ENCODE measurements around the gene NDE1.

Gene NDE1

DNA sequence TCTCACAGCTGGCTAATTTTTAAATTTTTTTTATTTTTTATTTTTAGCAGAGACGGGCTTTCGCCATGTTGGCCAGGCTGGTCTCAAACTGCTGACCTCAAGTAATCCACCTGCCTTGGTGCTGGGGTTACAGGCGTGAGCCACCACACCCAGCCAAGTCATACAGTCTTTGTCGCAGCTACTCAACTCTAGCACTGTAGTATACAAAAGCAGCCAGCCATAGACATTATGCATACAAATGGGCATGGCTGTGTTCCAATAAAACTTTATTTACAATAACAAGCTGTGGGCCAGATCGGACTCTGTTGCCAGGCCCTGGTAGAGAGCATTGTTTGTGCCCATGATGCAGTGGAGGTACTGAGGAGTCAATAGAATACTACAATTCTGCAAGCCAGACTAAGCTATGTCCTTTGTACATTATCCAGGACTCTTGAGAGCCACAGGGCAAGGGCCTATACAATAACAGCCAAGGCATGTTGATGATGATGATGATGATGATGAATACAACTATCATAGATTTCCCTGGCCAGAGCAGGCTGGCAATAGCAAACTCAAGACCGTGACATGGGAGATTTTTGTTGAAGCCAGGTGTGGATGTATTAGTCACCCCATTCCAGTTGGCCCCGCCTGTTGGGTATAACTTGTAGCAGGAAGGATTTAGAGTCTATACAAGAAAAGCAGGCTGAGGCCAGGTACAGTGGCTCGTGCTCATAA, 104.9 kb downstream of the NDE1 start:
- no peak for TF ChIP-seq EZH2 (IDR thresholded peaks at IDR 0.05)
- TF ChIP-seq POLR2AphosphoS5 (IDR thresholded peaks at IDR 0.05; ENCODE audit: borderline replicate concordance, low read depth, low read length): no peak
- TF ChIP-seq FOXP2 (optimal IDR thresholded peaks at IDR 0.05; ENCODE audit: control extremely low read depth, extremely low read length, insufficient read depth): no peak
- H3K9me3 ChIP-seq (ENCODE audit: low read depth, low read length): no peaks in the 10 kb centered on the region
- no peak overlapping the region for H3K27ac ChIP-seq
- no peak for DNase-seq (ENCODE audit: low read depth, low spot score)
- no peaks in the 10 kb centered on the region for H3K36me3 ChIP-seq (ENCODE audit: insufficient read depth, low read length)
- H3K9ac ChIP-seq (ENCODE audit: insufficient read length): no peak overlapping the region
- H3K4me3 ChIP-seq: no peak overlapping the region

DNA sequence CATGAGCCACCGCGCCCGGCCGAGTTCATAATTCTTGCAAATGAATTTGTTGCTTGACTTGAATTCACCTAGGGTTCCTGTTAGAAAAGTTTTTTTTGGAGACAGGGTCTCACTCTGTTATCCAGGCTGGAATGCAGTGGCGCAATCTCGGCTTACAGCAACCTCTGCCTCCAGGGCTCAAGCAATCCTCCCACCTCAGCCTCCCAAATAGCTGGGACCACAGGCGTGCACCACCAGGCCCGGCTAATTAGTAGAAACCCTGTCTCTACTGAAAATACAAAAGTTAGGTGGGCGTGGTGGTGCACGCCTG, 107.0 kb downstream of the NDE1 start:
- no peak for DNase-seq (ENCODE audit: low read depth, low spot score)
- Histone ChIP-seq H3K9ac (ENCODE audit: insufficient read length) (no peak overlapping the region), H3K4me3 (no peak overlapping the region), H3K36me3 (ENCODE audit: insufficient read depth, low read length) (no peaks in the 10 kb centered on the region), H3K9me3 (ENCODE audit: low read depth, low read length) (no peaks in the 10 kb centered on the region), H3K27ac (no peak overlapping the region)
- no peak for TF ChIP-seq POLR2AphosphoS5 (IDR thresholded peaks at IDR 0.05; ENCODE audit: borderline replicate concordance, low read depth, low read length)
- no peak for TF ChIP-seq EZH2 (IDR thresholded peaks at IDR 0.05)
- no peak for TF ChIP-seq FOXP2 (optimal IDR thresholded peaks at IDR 0.05; ENCODE audit: control extremely low read depth, extremely low read length, insufficient read depth)

DNA sequence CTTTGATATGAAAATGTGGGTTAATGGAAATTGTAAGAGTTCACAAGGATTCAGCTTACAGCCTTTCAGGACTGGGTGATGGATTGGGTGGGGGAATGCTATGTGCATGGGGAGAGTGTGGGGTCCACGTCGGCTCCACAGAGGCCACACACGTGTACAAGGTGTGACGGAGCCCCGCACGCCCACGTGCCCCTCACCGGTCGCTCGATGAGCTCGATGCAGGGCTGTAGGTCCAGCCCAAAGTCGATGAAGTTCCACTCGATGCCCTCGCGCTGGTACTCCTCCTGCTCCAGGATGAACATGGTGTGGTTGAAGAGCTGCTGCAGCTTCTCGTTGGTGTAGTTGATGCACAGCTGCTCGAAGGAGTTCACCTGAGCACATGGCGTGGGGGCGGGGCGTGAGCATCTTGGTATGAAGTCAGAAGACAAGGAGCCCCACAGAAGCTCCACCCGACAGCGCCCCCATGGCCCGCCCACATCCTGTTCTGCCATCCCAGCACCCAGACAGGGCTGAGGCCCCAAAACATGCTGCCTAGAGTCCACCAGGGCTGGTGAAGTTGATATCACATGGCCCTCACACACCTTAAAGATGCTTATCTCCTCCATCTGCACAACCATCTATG, 107.7 kb downstream of the NDE1 start:
- no peak overlapping the region for H3K4me3 ChIP-seq
- no peak for DNase-seq (ENCODE audit: low read depth, low spot score)
- no peak for TF ChIP-seq EZH2 (IDR thresholded peaks at IDR 0.05)
- TF ChIP-seq FOXP2 (optimal IDR thresholded peaks at IDR 0.05; ENCODE audit: control extremely low read depth, extremely low read length, insufficient read depth): no peak
- TF ChIP-seq POLR2AphosphoS5 (IDR thresholded peaks at IDR 0.05; ENCODE audit: borderline replicate concordance, low read depth, low read length): no peak
- H3K36me3 ChIP-seq (ENCODE audit: insufficient read depth, low read length): no peaks in the 10 kb centered on the region
- no peaks in the 10 kb centered on the region for H3K9me3 ChIP-seq (ENCODE audit: low read depth, low read length)
- no peak overlapping the region for H3K9ac ChIP-seq (ENCODE audit: insufficient read length)
- no peak overlapping the region for H3K27ac ChIP-seq

DNA sequence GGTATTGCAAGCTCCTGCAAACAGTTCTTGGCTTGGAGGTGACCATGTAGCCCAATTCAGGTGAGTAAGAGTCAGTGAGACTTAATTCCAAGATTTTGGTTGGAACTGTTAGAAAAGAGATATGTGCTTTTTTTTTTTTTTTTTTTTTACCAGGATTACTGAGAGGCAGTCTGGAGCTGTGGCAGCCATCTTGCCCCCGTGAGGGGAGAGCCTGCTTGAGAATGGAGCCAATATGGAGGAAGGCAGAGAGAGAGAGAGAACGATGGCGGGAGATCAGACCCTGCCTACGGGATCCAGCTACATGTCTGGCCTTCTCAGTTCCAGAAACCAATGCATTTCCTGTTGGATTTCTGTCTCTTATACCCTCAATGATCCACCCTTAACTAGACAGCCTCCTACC, 109.0 kb downstream of the NDE1 start:
- DNase-seq (ENCODE audit: low read depth, low spot score): no peak
- H3K27ac ChIP-seq: no peak overlapping the region
- H3K36me3 ChIP-seq (ENCODE audit: insufficient read depth, low read length): no peaks in the 10 kb centered on the region
- H3K4me3 ChIP-seq: no peak overlapping the region
- TF ChIP-seq EZH2 (IDR thresholded peaks at IDR 0.05) (no peak), FOXP2 (optimal IDR thresholded peaks at IDR 0.05; ENCODE audit: control extremely low read depth, extremely low read length, insufficient read depth) (no peak), POLR2AphosphoS5 (IDR thresholded peaks at IDR 0.05; ENCODE audit: borderline replicate concordance, low read depth, low read length) (no peak)
- H3K9me3 ChIP-seq (ENCODE audit: low read depth, low read length): no peaks in the 10 kb centered on the region
- H3K9ac ChIP-seq (ENCODE audit: insufficient read length): no peak overlapping the region

DNA sequence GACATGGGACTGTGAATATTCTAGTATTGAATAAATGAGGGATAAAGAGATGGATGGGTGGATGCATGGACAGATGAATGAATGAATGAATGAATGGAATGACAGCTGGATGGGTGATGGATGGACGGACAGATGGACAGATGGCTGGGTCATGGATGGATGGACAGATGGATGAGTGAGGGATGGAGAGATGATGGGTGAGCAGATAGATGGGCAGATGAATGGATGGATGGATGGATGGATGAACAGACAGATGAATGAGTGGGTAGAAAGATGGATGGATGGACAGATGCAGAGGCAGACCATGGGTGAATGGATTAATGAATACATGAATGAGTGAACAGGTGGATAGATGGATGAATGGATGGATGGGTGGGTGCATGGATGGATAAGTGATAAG, 110.1 kb downstream of the NDE1 start:
- Histone ChIP-seq H3K36me3 (ENCODE audit: insufficient read depth, low read length) (no peaks in the 10 kb centered on the region), H3K4me3 (no peak overlapping the region), H3K9ac (ENCODE audit: insufficient read length) (no peak overlapping the region), H3K9me3 (ENCODE audit: low read depth, low read length) (no peaks in the 10 kb centered on the region), H3K27ac (no peak overlapping the region)
- TF ChIP-seq FOXP2 (optimal IDR thresholded peaks at IDR 0.05; ENCODE audit: control extremely low read depth, extremely low read length, insufficient read depth): no peak
- no peak for TF ChIP-seq POLR2AphosphoS5 (IDR thresholded peaks at IDR 0.05; ENCODE audit: borderline replicate concordance, low read depth, low read length)
- no peak for TF ChIP-seq EZH2 (IDR thresholded peaks at IDR 0.05)
- no peak for DNase-seq (ENCODE audit: low read depth, low spot score)

DNA sequence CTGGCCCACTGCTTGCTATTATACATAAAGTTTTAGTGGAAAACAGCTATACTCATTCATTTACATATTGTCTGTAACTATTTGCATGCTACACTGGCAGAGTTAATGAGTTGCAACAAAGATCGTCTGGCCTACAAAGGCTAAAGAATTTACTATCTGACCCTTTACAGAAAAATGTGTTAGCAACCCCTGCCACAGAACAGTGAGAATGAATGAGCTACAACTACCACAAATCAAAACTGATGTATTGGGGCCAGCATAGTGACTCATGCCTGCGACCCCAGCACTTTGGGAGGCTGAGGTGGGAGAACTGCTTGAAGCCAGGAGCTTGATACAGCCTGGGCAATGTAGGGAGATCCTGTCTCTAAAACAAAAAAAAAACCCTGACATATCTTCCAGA, 114.1 kb downstream of the NDE1 start:
- Histone ChIP-seq H3K36me3 (ENCODE audit: insufficient read depth, low read length) (no peaks in the 10 kb centered on the region), H3K4me3 (no peak overlapping the region), H3K27ac (no peak overlapping the region), H3K9me3 (ENCODE audit: low read depth, low read length) (no peaks in the 10 kb centered on the region), H3K9ac (ENCODE audit: insufficient read length) (no peak overlapping the region)
- no peak for DNase-seq (ENCODE audit: low read depth, low spot score)
- TF ChIP-seq EZH2 (IDR thresholded peaks at IDR 0.05) (no peak), FOXP2 (optimal IDR thresholded peaks at IDR 0.05; ENCODE audit: control extremely low read depth, extremely low read length, insufficient read depth) (no peak), POLR2AphosphoS5 (IDR thresholded peaks at IDR 0.05; ENCODE audit: borderline replicate concordance, low read depth, low read length) (no peak)

DNA sequence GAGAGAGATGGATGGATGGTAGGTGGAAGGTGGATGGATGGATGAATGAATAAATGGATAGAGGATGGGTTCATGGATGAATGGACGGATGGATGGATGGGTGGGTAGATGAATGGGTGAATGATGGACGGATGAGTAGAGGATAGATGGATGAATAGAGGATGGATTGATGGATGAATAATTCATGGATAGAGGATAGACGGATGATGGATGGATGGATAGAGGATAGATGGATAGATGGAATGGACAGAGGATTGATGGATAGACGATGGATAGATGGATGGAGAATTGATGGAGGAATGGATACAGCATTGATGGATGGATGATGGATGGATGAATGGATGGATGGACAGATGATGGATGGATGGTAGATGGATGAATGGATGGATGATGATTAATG, 115.1 kb downstream of the NDE1 start:
- no peak overlapping the region for H3K4me3 ChIP-seq
- no peaks in the 10 kb centered on the region for H3K36me3 ChIP-seq (ENCODE audit: insufficient read depth, low read length)
- no peak overlapping the region for H3K9ac ChIP-seq (ENCODE audit: insufficient read length)
- TF ChIP-seq EZH2 (IDR thresholded peaks at IDR 0.05) (no peak), FOXP2 (optimal IDR thresholded peaks at IDR 0.05; ENCODE audit: control extremely low read depth, extremely low read length, insufficient read depth) (no peak), POLR2AphosphoS5 (IDR thresholded peaks at IDR 0.05; ENCODE audit: borderline replicate concordance, low read depth, low read length) (no peak)
- no peaks in the 10 kb centered on the region for H3K9me3 ChIP-seq (ENCODE audit: low read depth, low read length)
- H3K27ac ChIP-seq: no peak overlapping the region
- DNase-seq (ENCODE audit: low read depth, low spot score): no peak

DNA sequence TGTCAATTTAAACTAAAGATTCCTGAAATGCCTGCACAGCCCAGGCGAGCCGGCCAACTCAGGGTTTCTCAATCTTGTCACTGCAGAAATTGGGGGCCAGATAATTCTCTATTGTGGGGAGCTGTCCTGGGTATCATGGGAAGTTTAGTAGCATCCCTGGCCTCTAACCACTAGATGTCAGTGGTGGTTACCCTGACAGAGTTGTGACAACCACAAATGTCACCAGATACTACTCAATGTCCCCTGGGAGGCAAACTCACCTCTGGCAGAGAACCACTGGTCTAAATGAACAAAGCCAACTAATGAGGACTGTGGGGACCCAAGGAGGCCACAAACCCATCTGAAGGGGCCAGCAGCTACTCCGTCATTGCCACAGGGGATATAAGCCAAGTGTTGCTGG, 115.8 kb downstream of the NDE1 start:
- no peak for TF ChIP-seq POLR2AphosphoS5 (IDR thresholded peaks at IDR 0.05; ENCODE audit: borderline replicate concordance, low read depth, low read length)
- TF ChIP-seq EZH2 (IDR thresholded peaks at IDR 0.05): no peak
- no peak for TF ChIP-seq FOXP2 (optimal IDR thresholded peaks at IDR 0.05; ENCODE audit: control extremely low read depth, extremely low read length, insufficient read depth)
- Histone ChIP-seq H3K9ac (ENCODE audit: insufficient read length) (no peak overlapping the region), H3K4me3 (no peak overlapping the region), H3K27ac (no peak overlapping the region), H3K9me3 (ENCODE audit: low read depth, low read length) (no peaks in the 10 kb centered on the region), H3K36me3 (ENCODE audit: insufficient read depth, low read length) (no peaks in the 10 kb centered on the region)
- no peak for DNase-seq (ENCODE audit: low read depth, low spot score)

DNA sequence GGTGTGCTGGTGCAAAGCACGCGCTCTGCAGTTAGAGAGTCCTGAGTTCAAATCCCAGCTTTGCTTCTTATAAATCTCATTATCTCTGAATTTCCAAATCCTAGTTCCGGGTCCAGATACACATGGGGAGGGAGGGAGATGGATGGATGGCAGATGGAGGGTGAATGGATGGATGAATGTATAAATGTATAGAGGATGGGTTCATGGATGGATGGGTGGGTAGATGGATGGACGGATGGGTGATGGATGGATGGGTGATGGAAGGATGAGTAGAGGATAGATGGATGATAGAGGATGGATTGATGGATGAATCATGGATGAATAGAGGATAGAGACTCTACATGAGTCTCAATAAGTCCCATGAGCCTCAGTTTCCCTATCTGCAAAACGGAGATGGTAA, 116.9 kb downstream of the NDE1 start:
- no peaks in the 10 kb centered on the region for H3K9me3 ChIP-seq (ENCODE audit: low read depth, low read length)
- H3K9ac ChIP-seq (ENCODE audit: insufficient read length): no peak overlapping the region
- H3K36me3 ChIP-seq (ENCODE audit: insufficient read depth, low read length): no peaks in the 10 kb centered on the region
- TF ChIP-seq FOXP2 (optimal IDR thresholded peaks at IDR 0.05; ENCODE audit: control extremely low read depth, extremely low read length, insufficient read depth) (no peak), EZH2 (IDR thresholded peaks at IDR 0.05) (no peak), POLR2AphosphoS5 (IDR thresholded peaks at IDR 0.05; ENCODE audit: borderline replicate concordance, low read depth, low read length) (no peak)
- no peak overlapping the region for H3K27ac ChIP-seq
- no peak for DNase-seq (ENCODE audit: low read depth, low spot score)
- H3K4me3 ChIP-seq: no peak overlapping the region

All from SK-N-MC (cell line).